GM23338 (cell line): ENCODE results near the gene RTKN2. TPM values are rescaled to one million over a fixed set of nuclear protein-coding genes. Genes with fewer than 3 reads are reported as not detected.

Source experiments
- ATAC-seq: fragments of 200-7000 bp; cut with Tn5 transposase; 3 replicates; pipeline ENCODE4 v1.9.1; 2020
- DNase-seq: peaks from one replicate; pipeline ENCODE4 v3.0.0-alpha.2; 2015; ENCODE audit warnings: low spot score
- H2AFZ ChIP-seq: fragments of 200-600 bp; sonication (generic); 2 replicates; pipeline ENCODE4 v1.8.0; 2016; ENCODE audit warnings: antibody characterized with exemption, mild to moderate bottlenecking, moderate library complexity
- H3F3A ChIP-seq: fragments of 200-600 bp; sonication (generic); replicated peaks from 2 replicates; pipeline ENCODE4 v1.8.0; 2017; ENCODE audit warnings: antibody characterized with exemption, mixed run types, low read depth
- H3K27ac ChIP-seq: fragments of 200-600 bp; sonication (generic); 2 replicates; pipeline ENCODE4 v1.6.1; 2016; ENCODE audit warnings: low read depth
- H3K27me3 ChIP-seq: fragments of 200-600 bp; sonication (generic); 2 replicates; pipeline ENCODE4 v1.8.0; 2016; ENCODE audit warnings: mild to moderate bottlenecking, mixed run types, moderate library complexity; ENCODE audit not compliant: insufficient read depth
- H3K36me3 ChIP-seq: fragments of 200-600 bp; sonication (generic); 2 replicates; pipeline ENCODE4 v1.8.0; 2016; ENCODE audit warnings: mild to moderate bottlenecking; ENCODE audit not compliant: insufficient read depth
- H3K4me1 ChIP-seq: fragments of 200-600 bp; sonication (generic); 2 replicates; pipeline ENCODE4 v1.8.0; 2016; ENCODE audit warnings: mild to moderate bottlenecking, moderate library complexity; ENCODE audit not compliant: insufficient read depth
- H3K4me2 ChIP-seq: fragments of 200-600 bp; sonication (generic); 2 replicates; pipeline ENCODE4 v1.7.1; 2017; ENCODE audit warnings: mixed run types
- H3K4me3 ChIP-seq: fragments of 200-600 bp; sonication (generic); 2 replicates; pipeline ENCODE4 v1.6.1; 2016; ENCODE audit warnings: mixed run types
- H3K79me2 ChIP-seq: fragments of 200-600 bp; sonication (generic); replicated peaks from 2 replicates; pipeline ENCODE4 v1.8.0; 2017; ENCODE audit warnings: mild to moderate bottlenecking; ENCODE audit not compliant: insufficient read depth
- H3K9me2 ChIP-seq: fragments of 200-600 bp; sonication (generic); 2 replicates; pipeline ENCODE4 v1.8.0; 2017; ENCODE audit not compliant: insufficient read depth
- H4K20me1 ChIP-seq: fragments of 200-600 bp; sonication (generic); replicated peaks from 2 replicates; pipeline ENCODE4 v1.8.0; 2017; ENCODE audit warnings: mild to moderate bottlenecking; ENCODE audit not compliant: insufficient read depth
- H3K27ac Mint-ChIP-seq: 2 replicates; pipeline ENCODE4 v1.8.0; 2020; ENCODE audit warnings: inconsistent platforms, mild to moderate bottlenecking, moderate library complexity, mixed read lengths
- H3K27me3 Mint-ChIP-seq: 3 replicates; pipeline ENCODE4 v1.8.0; 2022; ENCODE audit warnings: low read depth, mild to moderate bottlenecking, moderate library complexity, mixed read lengths, inconsistent platforms; ENCODE audit not compliant: insufficient read depth, poor library complexity
- H3K36me3 Mint-ChIP-seq: 3 replicates; pipeline ENCODE4 v1.8.0; 2021; ENCODE audit warnings: low read depth, mild to moderate bottlenecking, inconsistent platforms, moderate library complexity, mixed read lengths
- H3K4me1 Mint-ChIP-seq: 3 replicates; pipeline ENCODE4 v1.8.0; 2020; ENCODE audit warnings: mild to moderate bottlenecking, inconsistent platforms, mixed read lengths
- H3K4me3 Mint-ChIP-seq: 3 replicates; pipeline ENCODE4 v1.8.0; 2021; ENCODE audit warnings: moderate library complexity, mild to moderate bottlenecking, inconsistent platforms, mixed read lengths
- H3K9me3 Mint-ChIP-seq: 3 replicates; pipeline ENCODE4 v1.8.0; 2020; ENCODE audit warnings: moderate library complexity, mild to moderate bottlenecking, inconsistent platforms, mixed read lengths
- CREB1 ChIP-seq: fragments of 250-450 bp; sonication (Bioruptor Pico); IDR thresholded peaks from 2 replicates; pipeline ENCODE4 v1.5.0; 2020; ENCODE audit warnings: low read depth, mild to moderate bottlenecking, moderate library complexity
- EZH2 ChIP-seq: fragments of 200-600 bp; sonication (generic); IDR thresholded peaks from one replicate; pipeline ENCODE4 v1.8.0; 2017; ENCODE audit warnings: antibody characterized with exemption, mild to moderate bottlenecking, low read depth; ENCODE audit not compliant: unreplicated experiment
- EZH2phosphoT487 ChIP-seq: fragments of 200-600 bp; sonication (generic); IDR thresholded peaks from one replicate; pipeline ENCODE4 v1.8.1; 2018; ENCODE audit warnings: antibody characterized with exemption; ENCODE audit not compliant: unreplicated experiment
- JUNB ChIP-seq: IDR thresholded peaks from one replicate; pipeline ENCODE4 v1.6.1; 2016; ENCODE audit warnings: antibody characterized with exemption; ENCODE audit not compliant: unreplicated experiment
- NANOG ChIP-seq: IDR thresholded peaks from 2 replicates; pipeline ENCODE4 v1.6.1; 2016; ENCODE audit warnings: antibody characterized with exemption, borderline replicate concordance
- POLR2AphosphoS5 ChIP-seq: IDR thresholded peaks from 2 replicates; pipeline ENCODE4 v1.6.1; 2016; ENCODE audit warnings: antibody characterized with exemption, low read depth
- STAT1 ChIP-seq: IDR thresholded peaks from one replicate; pipeline ENCODE4 v1.6.1; 2016; ENCODE audit warnings: antibody characterized with exemption; ENCODE audit not compliant: unreplicated experiment
- ZNF114 ChIP-seq: fragments of 250-450 bp; sonication (Bioruptor Pico); IDR thresholded peaks from 2 replicates; pipeline ENCODE4 v1.5.0; 2020; ENCODE audit warnings: mild to moderate bottlenecking, moderate library complexity
- ZNF331 ChIP-seq: fragments of 250-450 bp; sonication (Bioruptor Pico); IDR thresholded peaks from 2 replicates; pipeline ENCODE4 v1.5.0; 2020; ENCODE audit warnings: low read depth, mild to moderate bottlenecking, moderate library complexity
- polyA plus RNA-seq: library from polyadenylated mRNA; unstranded; fragments of >200 nt; fragmentation: Nextera tagmentation; extraction: Ambion mirVana; gene quantifications from 2 replicates; pipeline ENCODE4 v1.2.1, GENCODE V29; 2016
- total RNA-seq: library from RNA; depleted of rRNA; stranded (reverse); fragments of >200 nt; shearing (Covaris generic); gene quantifications from 2 replicates; pipeline ENCODE4 v1.2.3, GENCODE V29; 2014
- TF ChIP-seq, protein P1 (sequence below): IDR thresholded peaks from 2 replicates; pipeline ENCODE4 v1.6.1; 2016; ENCODE audit warnings: antibody characterized with exemption

RTKN2 gene
- total and polyA plus RNA-seq, 2 experiments from 2014 or later = 15.3 to 23.6 TPM

DNA sequence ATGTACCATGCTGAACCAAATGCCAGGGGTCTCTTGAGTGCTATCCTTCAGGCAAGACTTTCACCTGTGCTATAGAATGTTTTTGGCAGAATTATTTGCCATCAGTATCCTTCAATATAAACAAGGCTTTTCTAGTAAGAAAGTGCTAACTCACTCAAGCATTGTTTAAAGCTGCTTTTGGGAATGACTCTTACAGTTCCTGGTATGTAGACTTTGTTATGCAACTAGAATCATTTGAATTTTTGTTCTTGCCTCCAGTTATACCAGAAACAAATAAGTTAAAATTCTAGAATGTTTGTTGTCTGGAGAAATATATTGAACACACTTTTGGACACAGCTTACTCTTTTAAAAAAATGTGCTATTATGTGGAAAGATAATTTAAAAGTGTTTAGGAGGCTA, 39.5 kb upstream of the RTKN2 start:
- DNase-seq (no peak), ATAC-seq (no peak)

DNA sequence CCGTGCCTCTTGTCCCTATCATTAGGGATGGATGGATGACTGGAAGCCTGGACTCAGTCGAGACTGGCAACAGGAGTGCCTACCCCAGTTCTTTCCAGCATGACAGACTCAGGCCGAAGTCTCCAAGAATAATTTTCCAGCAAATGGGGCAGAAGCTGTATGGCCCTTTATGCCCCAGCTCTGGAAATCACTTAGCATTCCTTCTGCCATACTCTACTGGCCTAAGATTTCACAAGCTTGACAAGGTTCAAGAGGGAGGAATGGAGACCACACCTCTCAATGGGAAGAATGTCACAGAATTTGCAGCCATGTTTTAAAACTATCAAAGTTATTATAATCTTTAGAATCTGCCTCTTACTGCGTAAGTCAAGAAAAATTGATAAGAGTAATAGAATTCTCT, 39.0 kb upstream of the RTKN2 start:
- Histone ChIP-seq H3F3A (no peaks in the 10 kb centered on the region), H3K9me2 (peaks cover 14% of the 10 kb centered on the region; the same call in 1 of the 2 replicates), H3K79me2 (no peaks in the 10 kb centered on the region), H3K4me3 (no peak overlapping the region), H3K4me2 (no peak overlapping the region), H3K36me3 (no peaks in the 10 kb centered on the region), H3K4me1 (no peaks in the 10 kb centered on the region), H3K27me3 (no peaks in the 10 kb centered on the region), H2AFZ (no peak overlapping the region), H4K20me1 (no peaks in the 10 kb centered on the region), H3K27ac (no peak overlapping the region)
- Mint-ChIP-seq H3K4me3 (no peak overlapping the region), H3K36me3 (no peaks in the 10 kb centered on the region), H3K9me3 (no peaks in the 10 kb centered on the region), H3K27ac (peak overlapping the region; percentile 75; the same call in 1 of the 2 replicates), H3K4me1 (peaks cover 3% of the 10 kb centered on the region; the same call in 2 of the 3 replicates), H3K27me3 (no peaks in the 10 kb centered on the region)
- ATAC-seq (no peak), DNase-seq (no peak)
- TF ChIP-seq CREB1 (CRISPR knock-in tag) = no peak
- TF ChIP-seq, protein P1, sequence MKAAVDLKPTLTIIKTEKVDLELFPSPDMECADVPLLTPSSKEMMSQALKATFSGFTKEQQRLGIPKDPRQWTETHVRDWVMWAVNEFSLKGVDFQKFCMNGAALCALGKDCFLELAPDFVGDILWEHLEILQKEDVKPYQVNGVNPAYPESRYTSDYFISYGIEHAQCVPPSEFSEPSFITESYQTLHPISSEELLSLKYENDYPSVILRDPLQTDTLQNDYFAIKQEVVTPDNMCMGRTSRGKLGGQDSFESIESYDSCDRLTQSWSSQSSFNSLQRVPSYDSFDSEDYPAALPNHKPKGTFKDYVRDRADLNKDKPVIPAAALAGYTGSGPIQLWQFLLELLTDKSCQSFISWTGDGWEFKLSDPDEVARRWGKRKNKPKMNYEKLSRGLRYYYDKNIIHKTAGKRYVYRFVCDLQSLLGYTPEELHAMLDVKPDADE = no peak
- no peak for TF ChIP-seq EZH2phosphoT487
- no peak for TF ChIP-seq ZNF331 (CRISPR knock-in tag)
- TF ChIP-seq POLR2AphosphoS5 = no peak
- no peak for TF ChIP-seq EZH2
- TF ChIP-seq NANOG = no peak

More for the DNA sequence above, 39.5 kb upstream of the RTKN2 start:
- Histone ChIP-seq H2AFZ (no peak overlapping the region), H3K9me2 (peaks cover 14% of the 10 kb centered on the region; the same call in 1 of the 2 replicates), H3K36me3 (no peaks in the 10 kb centered on the region), H3K79me2 (no peaks in the 10 kb centered on the region), H3K27me3 (no peaks in the 10 kb centered on the region), H3K4me1 (no peaks in the 10 kb centered on the region), H3F3A (no peaks in the 10 kb centered on the region), H3K4me3 (no peak overlapping the region), H4K20me1 (no peaks in the 10 kb centered on the region), H3K27ac (no peak overlapping the region), H3K4me2 (no peak overlapping the region)
- no peak overlapping the region for H3K4me3 Mint-ChIP-seq
- H3K4me1 Mint-ChIP-seq = peaks cover 3% of the 10 kb centered on the region; the same call in 2 of the 3 replicates
- no peaks in the 10 kb centered on the region for H3K36me3 Mint-ChIP-seq
- peak overlapping the region; percentile 75; the same call in 1 of the 2 replicates for H3K27ac Mint-ChIP-seq
- H3K9me3 Mint-ChIP-seq = no peaks in the 10 kb centered on the region
- TF ChIP-seq, protein P1 = no peak
- no peak for TF ChIP-seq ZNF331 (CRISPR knock-in tag)
- TF ChIP-seq ZNF114 (CRISPR knock-in tag) = no peak
- TF ChIP-seq JUNB = no peak
- no peak for TF ChIP-seq CREB1 (CRISPR knock-in tag)
- no peak for TF ChIP-seq STAT1
- TF ChIP-seq EZH2 = no peak
- H3K27me3 Mint-ChIP-seq = no peaks in the 10 kb centered on the region
